ENCODE data around the gene MTHFD1L. TPM values are rescaled to one million over a fixed set of nuclear protein-coding genes. Genes with fewer than 3 reads are reported as not detected.

The MTHFD1L gene
- total RNA-seq, 2 donors from 2014 or later, result 9.2 to 23.3 TPM

GRCh38 chr6:150897400-150897943 is 32.0 kb downstream of the MTHFD1L start:
- TF ChIP-seq CTCF (IDR thresholded peaks at IDR 0.05), result no peak
- Histone ChIP-seq H3K27ac (no peak overlapping the region), H3K36me3 (no peaks in the 10 kb centered on the region), H3K9me3 (no peaks in the 10 kb centered on the region), H3K27me3 (no peaks in the 10 kb centered on the region), H3K4me3 (no peak overlapping the region), H3K9ac (ENCODE audit: low read depth in 2 of 2, low read length in 2 of 2) (no peak overlapping the region), H3K4me1 (no peaks in the 10 kb centered on the region)
- intact Hi-C loops (cut with DNase I), result no loop called here
- DNase-seq, result no peak

- H3K9ac ChIP-seq (ENCODE audit: low read depth in 2 of 2, low read length in 2 of 2), result no peak overlapping the region
- DNase-seq, result no peak
- intact Hi-C loops (cut with DNase I), result no loop called here
- no peaks in the 10 kb centered on the region for H3K4me1 ChIP-seq
- H3K27ac ChIP-seq, result no peak overlapping the region
- no peaks in the 10 kb centered on the region for H3K36me3 ChIP-seq
- H3K9me3 ChIP-seq, result no peaks in the 10 kb centered on the region
- H3K4me3 ChIP-seq, result no peak overlapping the region
- TF ChIP-seq CTCF (IDR thresholded peaks at IDR 0.05), result no peak
- H3K27me3 ChIP-seq, result no peaks in the 10 kb centered on the region
Observed at GRCh38 chr6:150898399-150899170, 33.1 kb downstream of the MTHFD1L start.

- H3K9ac ChIP-seq (ENCODE audit: low read depth in 2 of 2, low read length in 2 of 2), result no peak overlapping the region
- DNase-seq, result no peak
- no peak overlapping the region for H3K4me3 ChIP-seq
- H3K4me1 ChIP-seq, result no peaks in the 10 kb centered on the region
- H3K27me3 ChIP-seq, result no peaks in the 10 kb centered on the region
- intact Hi-C loops (cut with DNase I), result no loop called here
- H3K36me3 ChIP-seq, result no peaks in the 10 kb centered on the region
- H3K9me3 ChIP-seq, result no peaks in the 10 kb centered on the region
- no peak overlapping the region for H3K27ac ChIP-seq
- TF ChIP-seq CTCF (IDR thresholded peaks at IDR 0.05), result no peak
Observed at GRCh38 chr6:150899231-150899630, 33.7 kb downstream of the MTHFD1L start.

- TF ChIP-seq CTCF (IDR thresholded peaks at IDR 0.05), result no peak
- intact Hi-C loops (cut with DNase I), result no loop called here
- no peak overlapping the region for H3K9ac ChIP-seq (ENCODE audit: low read depth in 2 of 2, low read length in 2 of 2)
Observed at GRCh38 chr6:150900049-150900448, 34.5 kb downstream of the MTHFD1L start.

GRCh38 chr6:150902142-150902776 is 36.8 kb downstream of the MTHFD1L start:
- intact Hi-C loops (cut with DNase I), result no loop called here
- no peaks in the 10 kb centered on the region for H3K4me1 ChIP-seq
- H3K4me3 ChIP-seq, result no peak overlapping the region
- no peak overlapping the region for H3K9ac ChIP-seq (ENCODE audit: low read depth in 2 of 2, low read length in 2 of 2)
- no peaks in the 10 kb centered on the region for H3K27me3 ChIP-seq
- H3K27ac ChIP-seq, result no peak overlapping the region
- DNase-seq, result no peak
- no peaks in the 10 kb centered on the region for H3K36me3 ChIP-seq
- no peaks in the 10 kb centered on the region for H3K9me3 ChIP-seq
- no peak for TF ChIP-seq CTCF (IDR thresholded peaks at IDR 0.05)

More at GRCh38 chr6:150900049-150900448, 34.5 kb downstream of the MTHFD1L start:
- no peaks in the 10 kb centered on the region for H3K27me3 ChIP-seq
- H3K9me3 ChIP-seq, result no peaks in the 10 kb centered on the region
- no peak overlapping the region for H3K27ac ChIP-seq
- H3K36me3 ChIP-seq, result no peaks in the 10 kb centered on the region
- H3K4me1 ChIP-seq, result no peaks in the 10 kb centered on the region
- DNase-seq, result no peak
- no peak overlapping the region for H3K4me3 ChIP-seq

All from colonic mucosa (tissue), 4 donors.